ENCODE measurements around the gene RAB39B.

RAB39B gene

GRCh38 chrX:155263854-155264628 lies at the start of gene RAB39B (continued):
- TF ChIP-seq ZNF704 (tag by site-specific recombination; IDR thresholded peaks at IDR 0.05) (no peak), REST (tag by site-specific recombination; IDR thresholded peaks at IDR 0.05) (no peak), BCL11B (tag by site-specific recombination; IDR thresholded peaks at IDR 0.05; ENCODE audit: low read depth) (no peak), ZNF155 (tag by site-specific recombination; IDR thresholded peaks at IDR 0.05) (no peak), ZNF76 (tag by site-specific recombination; IDR thresholded peaks at IDR 0.05; ENCODE audit: borderline replicate concordance, low read depth) (peak; percentile 47; the same call in 1 of the 2 replicates), PRDM6 (tag by site-specific recombination; IDR thresholded peaks at IDR 0.05) (no peak), TRIM28 (IDR thresholded peaks at IDR 0.05; ENCODE audit: borderline replicate concordance, low read length) (no peak), HIC1 (tag by site-specific recombination; IDR thresholded peaks at IDR 0.05) (no peak), ZNF48 (tag by site-specific recombination; IDR thresholded peaks at IDR 0.05) (no peak), ZNF623 (tag by site-specific recombination; IDR thresholded peaks at IDR 0.05) (no peak), YY1 (tag by site-specific recombination; IDR thresholded peaks at IDR 0.05) (peak; percentile 80), ZNF274 (IDR thresholded peaks at IDR 0.05; ENCODE audit: low read length) (no peak), ZNF274 (tag by site-specific recombination; IDR thresholded peaks at IDR 0.05; ENCODE audit: borderline replicate concordance) (no peak), ZNF843 (tag by site-specific recombination; IDR thresholded peaks at IDR 0.05) (0 out of 2 replicates have a peak, but pooled peaks have one; percentile 13), ZNF148 (tag by site-specific recombination; IDR thresholded peaks at IDR 0.05; ENCODE audit: borderline replicate concordance) (no peak), ZNF585B (tag by site-specific recombination; IDR thresholded peaks at IDR 0.05) (no peak), ZNF398 (tag by site-specific recombination; IDR thresholded peaks at IDR 0.05) (no peak), ZNF433 (tag by site-specific recombination; IDR thresholded peaks at IDR 0.05; ENCODE audit: low read depth) (no peak), ZNF423 (tag by site-specific recombination; IDR thresholded peaks at IDR 0.05) (no peak), HOXA7 (CRISPR knock-in tag; IDR thresholded peaks at IDR 0.05; ENCODE audit: borderline replicate concordance) (no peak), SCRT2 (tag by site-specific recombination; IDR thresholded peaks at IDR 0.05) (no peak), ZBTB10 (tag by site-specific recombination; IDR thresholded peaks at IDR 0.05) (no peak), ZNF664 (tag by site-specific recombination; IDR thresholded peaks at IDR 0.05) (no peak)
